GM12878 (cell line): Measurements from ENCODE around the gene FHL1. TPM values are rescaled to one million over a fixed set of nuclear protein-coding genes. Genes with fewer than 3 reads are reported as not detected.

ENCODE experiments used
- ATAC-seq: fragments of 200-7000 bp; cut with Tn5 transposase; 3 replicates; pipeline ENCODE4 v1.9.1; 2020; ENCODE audit warnings: mild to moderate bottlenecking, moderate library complexity
- BruUV-seq: library from RNA; stranded (reverse); fragments of 400-500 nt; replicated peaks from 2 replicates; lab custom pipeline; 2021; lab: Mats Ljungman, UMichigan
- CTCF ChIA-PET: fragments of 300-600 bp; sonication (Branson Sonifier 250); formaldehyde crosslinking; extraction: SDS; loops from one replicate; lab custom pipeline; 2021; ENCODE audit warnings: inconsistent platforms; lab: Yijun Ruan, JAX
- POLR2A ChIA-PET: fragments of 350-600 bp; formaldehyde crosslinking; extraction: SDS; loops from one replicate; lab custom pipeline; 2021; ENCODE audit warnings: inconsistent platforms; lab: Charles Lee
- RAD21 ChIA-PET: fragments of 300-600 bp; sonication (Branson Sonifier 250); formaldehyde crosslinking; loops from one replicate; lab custom pipeline; 2023; ENCODE audit warnings: antibody characterized with exemption; ENCODE audit not compliant: unreplicated experiment; lab: Charles Lee
- SMC1A ChIA-PET: fragments of 300-600 bp; sonication (Branson Sonifier 250); formaldehyde crosslinking; loops from one replicate; lab custom pipeline; 2023; ENCODE audit not compliant: unreplicated experiment, uncharacterized antibody; lab: Charles Lee
- DNase-seq: peaks from one replicate; pipeline ENCODE4 v3.0.0-alpha.2; 2011; ENCODE audit warnings: low read depth, low spot score
- FAIRE-seq: peaks from 3 replicates; lab custom pipeline; 2011; peaks lifted over from hg19 to GRCh38; lab: Jason Lieb, UNC
- H2AFZ ChIP-seq: 2 replicates; pipeline ENCODE4 v1.6.0; 2011; ENCODE audit warnings: low read depth, low read length, control low read depth; ENCODE audit not compliant: control insufficient read depth
- H3K27ac ChIP-seq: 2 replicates; pipeline ENCODE4 v1.5.1; 2011; ENCODE audit warnings: control low read depth; ENCODE audit not compliant: control insufficient read depth, insufficient read depth
- H3K27me3 ChIP-seq, 2 experiments: replicated peaks in 1 of 2; 2 replicates each; pipeline versions ENCODE4 v1.6.0 to v1.6.1; 2011; ENCODE audit warnings: low read length in 1 of 2; ENCODE audit not compliant: control insufficient read depth in 2 of 2, insufficient read depth in 2 of 2
- H3K36me3 ChIP-seq, 2 experiments: 2 replicates each; pipeline ENCODE4 v1.5.1; 2011; ENCODE audit warnings: low read length in 1 of 2; ENCODE audit not compliant: control insufficient read depth in 2 of 2, insufficient read depth in 2 of 2
- H3K4me1 ChIP-seq: 2 replicates; pipeline ENCODE4 v1.6.1; 2011; ENCODE audit warnings: mild to moderate bottlenecking, low read length, moderate library complexity, mixed read lengths; ENCODE audit not compliant: control insufficient read depth, insufficient read depth
- H3K4me2 ChIP-seq: 2 replicates; pipeline ENCODE4 v1.6.0; 2011; ENCODE audit warnings: control low read depth; ENCODE audit not compliant: control insufficient read depth, insufficient read depth
- H3K4me3 ChIP-seq: fragments of 200-600 bp; sonication (generic); 2 replicates; pipeline ENCODE4 v1.5.1; 2016
- H3K79me2 ChIP-seq: 2 replicates; pipeline ENCODE4 v1.6.0; 2011; ENCODE audit warnings: low read length; ENCODE audit not compliant: control insufficient read depth, insufficient read depth
- H3K9ac ChIP-seq: 2 replicates; pipeline ENCODE4 v1.8.0; 2011; ENCODE audit warnings: low read length, control low read depth, mixed read lengths; ENCODE audit not compliant: control insufficient read depth, insufficient read depth
- H3K9me3 ChIP-seq: replicated peaks from 3 replicates; pipeline ENCODE4 v1.5.1; 2011; ENCODE audit warnings: mild to moderate bottlenecking, low read length; ENCODE audit not compliant: control insufficient read depth, insufficient read depth
- H4K20me1 ChIP-seq: 2 replicates; pipeline ENCODE4 v1.6.0; 2011; ENCODE audit not compliant: control insufficient read depth, insufficient read depth
- JUNB ChIP-seq: IDR thresholded peaks from 2 replicates; pipeline ENCODE4 v1.6.1; 2016; ENCODE audit warnings: antibody characterized with exemption, mild to moderate bottlenecking
- KDM1A ChIP-seq: fragments of 200-600 bp; sonication (generic); IDR thresholded peaks from 2 replicates; pipeline ENCODE4 v1.6.1; 2016; ENCODE audit warnings: borderline replicate concordance
- KLF5 ChIP-seq: fragments of 450-650 bp; IDR thresholded peaks from 2 replicates; pipeline ENCODE4 v1.6.1; 2014; ENCODE audit warnings: mild to moderate bottlenecking; ENCODE audit not compliant: partially characterized antibody
- MXI1 ChIP-seq: fragments of 150-350 bp; IDR thresholded peaks from 2 replicates; pipeline ENCODE4 v1.6.1; 2011; ENCODE audit warnings: low read depth, mild to moderate bottlenecking, inconsistent platforms, low read length, improper control_type of control experiment
- MYC ChIP-seq: IDR thresholded peaks from 2 replicates; pipeline ENCODE4 v1.6.1; 2011; ENCODE audit warnings: mild to moderate bottlenecking, low read length, moderate library complexity, inconsistent platforms; ENCODE audit not compliant: insufficient read depth, insufficient replicate concordance, insufficient read length, severe bottlenecking
- NFXL1 ChIP-seq: fragments of 450-650 bp; IDR thresholded peaks from 2 replicates; pipeline ENCODE4 v1.6.1; 2017; ENCODE audit warnings: antibody characterized with exemption, mild to moderate bottlenecking, borderline replicate concordance
- SPI1 ChIP-seq: IDR thresholded peaks from 2 replicates; pipeline ENCODE4 v1.6.1; 2011; ENCODE audit warnings: low read depth, mild to moderate bottlenecking, low read length, moderate library complexity, borderline replicate concordance; ENCODE audit not compliant: insufficient read depth
- TCF12 ChIP-seq: IDR thresholded peaks from 2 replicates; pipeline ENCODE4 v1.6.1; 2011; ENCODE audit warnings: low read depth, mild to moderate bottlenecking, low read length
- in situ Hi-C: fragments of 300-500 bp; cut with MboI; formaldehyde crosslinking; loops from 9 replicates; pipeline ENCODE4 v1.14.3; 2018; ENCODE audit warnings: mixed read lengths
- intact Hi-C: fragments of 100-400 bp; cut with micrococcal nuclease; formaldehyde crosslinking; loops from one replicate; pipeline ENCODE4 v1.14.2; 2022; ENCODE audit not compliant: unreplicated experiment
- polyA plus RNA-seq, 11 experiments: library from polyadenylated mRNA; depleted of rRNA in 4 of 11; unstranded in 6 of 11; stranded (reverse) in 5 of 11; fragments of >200 nt; fragmentation: Nextera tagmentation in 4 of 11; fragmentation: Illumina TruSeq in 1 of 11; extraction: Ambion mirVana in 4 of 11; extraction: Trizol in 1 of 11; gene quantifications; 1 replicate in 1 of 11; 2 replicates in 10 of 11; pipeline versions ENCODE4 v1.2.1 to v1.2.3, GENCODE V29; 2011 to 2016; ENCODE audit warnings: inconsistent platforms in 2 of 11, missing spikeins in 2 of 11, low read depth in 1 of 11
- total RNA-seq, 4 experiments: library from RNA; depleted of rRNA in 3 of 4; stranded (reverse); fragments of >200 nt in 3 of 4; fragmentation: Illumina TruSeq in 1 of 4; extraction: Trizol in 1 of 4; gene quantifications; 2 replicates each; pipeline versions ENCODE4 v1.2.1 to v1.2.3, GENCODE V29; 2013 to 2021
- TF ChIP-seq, protein P1 (sequence below): fragments of 450-650 bp; formaldehyde crosslinking; IDR thresholded peaks from 2 replicates; pipeline ENCODE4 v1.5.0; 2022; ENCODE audit warnings: mild to moderate bottlenecking, missing genetic modification characterization
- TF ChIP-seq, protein P2 (sequence below): IDR thresholded peaks from 2 replicates; pipeline ENCODE4 v1.6.1; 2011; ENCODE audit warnings: borderline replicate concordance, low read depth, mild to moderate bottlenecking, moderate library complexity, low read length; ENCODE audit not compliant: insufficient read depth, poor library complexity, severe bottlenecking
- TF ChIP-seq, protein P3 (sequence below): IDR thresholded peaks from 2 replicates; pipeline ENCODE4 v1.6.1; 2011; ENCODE audit warnings: borderline replicate concordance, low read depth, mild to moderate bottlenecking, moderate library complexity, mixed read lengths, low read length; ENCODE audit not compliant: insufficient read depth; ENCODE audit errors: extremely low read length

The FHL1 gene
- total and polyA plus RNA-seq, 10 of the 15 experiments (the other 5 are each of a cell fraction or from before 2014, with no cell fraction given): 0.13 to 0.59 (median 0.34) TPM; not detected in 1

DNA sequence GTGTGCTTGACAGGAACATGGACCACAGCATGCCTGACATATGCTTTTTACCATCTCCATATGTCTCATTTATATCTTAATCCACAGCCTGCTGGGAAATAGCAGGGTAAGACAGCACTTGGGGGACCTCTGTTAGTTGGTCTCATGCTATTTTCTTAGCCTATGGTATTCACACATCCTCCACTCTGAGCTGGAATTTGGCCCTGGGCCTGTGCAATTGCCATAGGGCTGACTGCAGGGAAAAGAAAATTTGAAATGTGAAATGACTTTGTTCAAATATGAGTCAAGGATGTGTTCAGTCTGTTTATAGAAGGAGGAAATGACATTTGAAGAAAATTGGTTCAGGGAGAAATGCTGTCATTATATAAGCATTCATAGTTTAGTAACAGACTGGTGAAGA is 113.4 kb downstream of the FHL1 start:
- ChIA-PET RAD21 (no interaction called here), POLR2A (no interaction called here), SMC1A (no interaction called here), CTCF (no interaction called here)
- in situ Hi-C loops (loop anchor here (10.0 kb wide), 2 partner anchors 226 to 434 kb away; no protein-coding TSS in a partner anchor), intact Hi-C loops (no loop called here)
- Histone ChIP-seq H3K27me3 (no peaks in the 10 kb centered on the region), H3K36me3 (no peaks in the 10 kb centered on the region), H4K20me1 (no peaks in the 10 kb centered on the region), H3K4me1 (no peaks in the 10 kb centered on the region), H3K4me2 (no peak overlapping the region), H3K4me3 (no peak overlapping the region), H3K79me2 (no peaks in the 10 kb centered on the region), H3K9ac (no peak overlapping the region), H3K9me3 (no peaks in the 10 kb centered on the region), H2AFZ (no peak overlapping the region), H3K27ac (no peak overlapping the region)
- no peak for TF ChIP-seq NFXL1
- TF ChIP-seq SPI1: no peak
- TF ChIP-seq, protein P1, sequence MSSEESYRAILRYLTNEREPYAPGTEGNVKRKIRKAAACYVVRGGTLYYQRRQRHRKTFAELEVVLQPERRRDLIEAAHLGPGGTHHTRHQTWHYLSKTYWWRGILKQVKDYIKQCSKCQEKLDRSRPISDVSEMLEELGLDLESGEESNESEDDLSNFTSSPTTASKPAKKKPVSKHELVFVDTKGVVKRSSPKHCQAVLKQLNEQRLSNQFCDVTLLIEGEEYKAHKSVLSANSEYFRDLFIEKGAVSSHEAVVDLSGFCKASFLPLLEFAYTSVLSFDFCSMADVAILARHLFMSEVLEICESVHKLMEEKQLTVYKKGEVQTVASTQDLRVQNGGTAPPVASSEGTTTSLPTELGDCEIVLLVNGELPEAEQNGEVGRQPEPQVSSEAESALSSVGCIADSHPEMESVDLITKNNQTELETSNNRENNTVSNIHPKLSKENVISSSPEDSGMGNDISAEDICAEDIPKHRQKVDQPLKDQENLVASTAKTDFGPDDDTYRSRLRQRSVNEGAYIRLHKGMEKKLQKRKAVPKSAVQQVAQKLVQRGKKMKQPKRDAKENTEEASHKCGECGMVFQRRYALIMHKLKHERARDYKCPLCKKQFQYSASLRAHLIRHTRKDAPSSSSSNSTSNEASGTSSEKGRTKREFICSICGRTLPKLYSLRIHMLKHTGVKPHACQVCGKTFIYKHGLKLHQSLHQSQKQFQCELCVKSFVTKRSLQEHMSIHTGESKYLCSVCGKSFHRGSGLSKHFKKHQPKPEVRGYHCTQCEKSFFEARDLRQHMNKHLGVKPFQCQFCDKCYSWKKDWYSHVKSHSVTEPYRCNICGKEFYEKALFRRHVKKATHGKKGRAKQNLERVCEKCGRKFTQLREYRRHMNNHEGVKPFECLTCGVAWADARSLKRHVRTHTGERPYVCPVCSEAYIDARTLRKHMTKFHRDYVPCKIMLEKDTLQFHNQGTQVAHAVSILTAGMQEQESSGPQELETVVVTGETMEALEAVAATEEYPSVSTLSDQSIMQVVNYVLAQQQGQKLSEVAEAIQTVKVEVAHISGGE (CRISPR knock-in tag): no peak
- no peak for TF ChIP-seq KLF5
- TF ChIP-seq KDM1A: no peak
- TF ChIP-seq TCF12: no peak
- no peak for TF ChIP-seq JUNB
- TF ChIP-seq MYC: no peak
- TF ChIP-seq MXI1: no peak
- TF ChIP-seq, protein P2, sequence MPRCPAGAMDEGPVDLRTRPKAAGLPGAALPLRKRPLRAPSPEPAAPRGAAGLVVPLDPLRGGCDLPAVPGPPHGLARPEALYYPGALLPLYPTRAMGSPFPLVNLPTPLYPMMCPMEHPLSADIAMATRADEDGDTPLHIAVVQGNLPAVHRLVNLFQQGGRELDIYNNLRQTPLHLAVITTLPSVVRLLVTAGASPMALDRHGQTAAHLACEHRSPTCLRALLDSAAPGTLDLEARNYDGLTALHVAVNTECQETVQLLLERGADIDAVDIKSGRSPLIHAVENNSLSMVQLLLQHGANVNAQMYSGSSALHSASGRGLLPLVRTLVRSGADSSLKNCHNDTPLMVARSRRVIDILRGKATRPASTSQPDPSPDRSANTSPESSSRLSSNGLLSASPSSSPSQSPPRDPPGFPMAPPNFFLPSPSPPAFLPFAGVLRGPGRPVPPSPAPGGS: no peak
- TF ChIP-seq, protein P3, sequence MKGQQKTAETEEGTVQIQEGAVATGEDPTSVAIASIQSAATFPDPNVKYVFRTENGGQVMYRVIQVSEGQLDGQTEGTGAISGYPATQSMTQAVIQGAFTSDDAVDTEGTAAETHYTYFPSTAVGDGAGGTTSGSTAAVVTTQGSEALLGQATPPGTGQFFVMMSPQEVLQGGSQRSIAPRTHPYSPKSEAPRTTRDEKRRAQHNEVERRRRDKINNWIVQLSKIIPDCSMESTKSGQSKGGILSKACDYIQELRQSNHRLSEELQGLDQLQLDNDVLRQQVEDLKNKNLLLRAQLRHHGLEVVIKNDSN: no peak
- no peak for FAIRE-seq
- no peak for ATAC-seq
- BruUV-seq: no TSS peak
- DNase-seq: no peak
